Stimulated activated CD4-positive, alpha-beta T cell treated with anti-CD3 and anti-CD28 coated beads, Interleukin-2, amount 100 ng/mL, for 24 hours (primary cell): ENCODE data around the gene SNX21.
A peak's percentile ranks its signal among the peaks of the same experiment; 100 is the strongest.
"Not testable (repeated sequence)": the region's sequence is repeated elsewhere in the genome, so short reads cannot be mapped to it uniquely, and the experiment has no call there.

Source experiments
- DNase-seq, 2 donors: peaks; one replicate each; pipeline ENCODE4 v3.0.0-alpha.2; 2020

Gene SNX21

GRCh38 chr20:45851501-45851900 is 17.9 kb downstream of the SNX21 start:
- DNase-seq, result no peak

GRCh38 chr20:45852326-45852725 is 18.7 kb downstream of the SNX21 start:
- DNase-seq, result no peak

GRCh38 chr20:45853484-45853883 is 19.9 kb downstream of the SNX21 start:
- DNase-seq, result no peak

- peak; percentile 85 to 92 for DNase-seq
These were observed 23.7 kb downstream of the SNX21 start, which contains the start of the genes ACOT8 and ZSWIM3 for GRCh38 chr20:45857114-45857881. ACOT8 (minus strand) TSS chr20:45857392; CDS start chr20:45857315, 77 bp downstream. ZSWIM3 (plus strand) TSS chr20:45857614; CDS start chr20:45857826, 212 bp downstream.

- DNase-seq, result peak in 1 of 2 donors; percentile 53
These were observed 24.2 kb downstream of the SNX21 start for GRCh38 chr20:45857882-45858216.

GRCh38 chr20:45859916-45860315 is 26.3 kb downstream of the SNX21 start:
- no peak for DNase-seq

GRCh38 chr20:45860560-45861220 is 27.1 kb downstream of the SNX21 start:
- DNase-seq, result no peak

GRCh38 chr20:45861221-45862075 is 27.8 kb downstream of the SNX21 start:
- DNase-seq, result no peak

- no peak for DNase-seq
These were observed 30.2 kb downstream of the SNX21 start for GRCh38 chr20:45863543-45864470.

- no peak for DNase-seq
These were observed 32.9 kb downstream of the SNX21 start for GRCh38 chr20:45866454-45866853.

GRCh38 chr20:45867136-45867818 is 33.7 kb downstream of the SNX21 start:
- no peak for DNase-seq

GRCh38 chr20:45867819-45868176 is 34.2 kb downstream of the SNX21 start:
- no peak for DNase-seq

GRCh38 chr20:45872626-45873025 is 39.0 kb downstream of the SNX21 start:
- DNase-seq, result no peak

GRCh38 chr20:45873409-45874103 is 40.0 kb downstream of the SNX21 start:
- no peak for DNase-seq

GRCh38 chr20:45874104-45874481 is 40.5 kb downstream of the SNX21 start:
- DNase-seq, result not testable (repeated sequence)

- DNase-seq, result no peak
These were observed 41.0 kb downstream of the SNX21 start for GRCh38 chr20:45874576-45874975.

GRCh38 chr20:45878076-45878761 is 44.6 kb downstream of the SNX21 start:
- no peak for DNase-seq

- DNase-seq, result peak; percentile 99
These were observed 47.6 kb downstream of the SNX21 start, which contains the start of gene ZSWIM1 for GRCh38 chr20:45880988-45881788. ZSWIM1 (plus strand) TSS chr20:45881227; CDS start chr20:45882593, 1,366 bp downstream.

- no peak for DNase-seq
These were observed 49.0 kb downstream of the SNX21 start for GRCh38 chr20:45882469-45883099.
